Neural progenitor cell (in vitro differentiated cells): ENCODE results near the gene GNA15. TPM values are rescaled to one million over a fixed set of nuclear protein-coding genes. Genes with fewer than 3 reads are reported as not detected.

Experiments
- DNase-seq: peaks from one replicate; pipeline ENCODE4 v3.0.0-alpha.2; 2016; ENCODE audit warnings: low spot score
- H2AFZ ChIP-seq: fragments of 200-600 bp; sonication (generic); replicated peaks from 2 replicates; pipeline ENCODE4 v1.6.1; 2016; ENCODE audit warnings: antibody characterized with exemption
- H3F3A ChIP-seq: fragments of 200-600 bp; sonication (generic); 2 replicates; pipeline ENCODE4 v1.6.1; 2016; ENCODE audit warnings: antibody characterized with exemption, low read depth
- H3K27ac ChIP-seq: fragments of 200-600 bp; sonication (generic); 2 replicates; pipeline ENCODE4 v1.5.1; 2016; ENCODE audit warnings: mild to moderate bottlenecking
- H3K27me3 ChIP-seq: fragments of 200-600 bp; sonication (generic); 2 replicates; pipeline ENCODE4 v1.6.1; 2016; ENCODE audit warnings: mild to moderate bottlenecking, moderate library complexity
- H3K36me3 ChIP-seq: fragments of 200-600 bp; sonication (generic); 2 replicates; pipeline ENCODE4 v1.5.1; 2016
- H3K4me1 ChIP-seq: fragments of 200-600 bp; sonication (generic); 2 replicates; pipeline ENCODE4 v1.6.1; 2016; ENCODE audit warnings: mixed run types
- H3K4me2 ChIP-seq: fragments of 200-600 bp; sonication (generic); 2 replicates; pipeline ENCODE4 v1.6.1; 2016
- H3K4me3 ChIP-seq: fragments of 200-600 bp; sonication (generic); 2 replicates; pipeline ENCODE4 v1.5.1; 2016
- H3K79me2 ChIP-seq: fragments of 200-600 bp; sonication (generic); 2 replicates; pipeline ENCODE4 v1.6.1; 2016; ENCODE audit warnings: low read depth
- H3K9ac ChIP-seq: fragments of 200-600 bp; sonication (generic); 2 replicates; pipeline ENCODE4 v1.6.1; 2016
- H3K9me3 ChIP-seq: fragments of 200-600 bp; sonication (generic); 2 replicates; pipeline ENCODE4 v1.5.1; 2016; ENCODE audit warnings: low read depth
- H4K20me1 ChIP-seq: fragments of 200-600 bp; sonication (generic); 2 replicates; pipeline ENCODE4 v1.6.1; 2016; ENCODE audit warnings: low read depth
- H3K27ac Mint-ChIP-seq: 3 replicates; pipeline ENCODE4 v1.8.0; 2021; ENCODE audit warnings: mixed read lengths
- H3K27me3 Mint-ChIP-seq: 2 replicates; pipeline ENCODE4 v1.8.0; 2022; ENCODE audit warnings: low read depth, mild to moderate bottlenecking, inconsistent platforms, moderate library complexity, mixed read lengths; ENCODE audit not compliant: insufficient read depth
- H3K36me3 Mint-ChIP-seq: 3 replicates; pipeline ENCODE4 v1.8.0; 2021; ENCODE audit warnings: mixed read lengths
- H3K4me1 Mint-ChIP-seq: 3 replicates; pipeline ENCODE4 v1.8.0; 2021; ENCODE audit warnings: mixed read lengths
- H3K4me3 Mint-ChIP-seq: 3 replicates; pipeline ENCODE4 v1.8.0; 2021; ENCODE audit warnings: mild to moderate bottlenecking, moderate library complexity, mixed read lengths
- H3K9me3 Mint-ChIP-seq: 3 replicates; pipeline ENCODE4 v1.8.0; 2020; ENCODE audit warnings: mixed read lengths
- EZH2 ChIP-seq: fragments of 200-600 bp; sonication (generic); IDR thresholded peaks from 2 replicates; pipeline ENCODE4 v1.6.1; 2017; ENCODE audit warnings: antibody characterized with exemption, mild to moderate bottlenecking, moderate library complexity
- EZH2phosphoT487 ChIP-seq: fragments of 200-600 bp; sonication (generic); IDR thresholded peaks from 2 replicates; pipeline ENCODE4 v1.6.1; 2017; ENCODE audit warnings: antibody characterized with exemption
- total RNA-seq: library from RNA; depleted of rRNA; stranded (reverse); fragments of >200 nt; gene quantifications from 2 replicates; pipeline ENCODE4 v1.2.3, GENCODE V29; 2015; ENCODE audit warnings: low replicate concordance
- TF ChIP-seq, protein P1 (sequence below): fragments of 200-600 bp; sonication (generic); IDR thresholded peaks from 2 replicates; pipeline ENCODE4 v1.5.1; 2017; ENCODE audit warnings: antibody characterized with exemption, mild to moderate bottlenecking

GNA15 gene
- total RNA-seq, 1 donor from 2014 or later, result not detected

DNA sequence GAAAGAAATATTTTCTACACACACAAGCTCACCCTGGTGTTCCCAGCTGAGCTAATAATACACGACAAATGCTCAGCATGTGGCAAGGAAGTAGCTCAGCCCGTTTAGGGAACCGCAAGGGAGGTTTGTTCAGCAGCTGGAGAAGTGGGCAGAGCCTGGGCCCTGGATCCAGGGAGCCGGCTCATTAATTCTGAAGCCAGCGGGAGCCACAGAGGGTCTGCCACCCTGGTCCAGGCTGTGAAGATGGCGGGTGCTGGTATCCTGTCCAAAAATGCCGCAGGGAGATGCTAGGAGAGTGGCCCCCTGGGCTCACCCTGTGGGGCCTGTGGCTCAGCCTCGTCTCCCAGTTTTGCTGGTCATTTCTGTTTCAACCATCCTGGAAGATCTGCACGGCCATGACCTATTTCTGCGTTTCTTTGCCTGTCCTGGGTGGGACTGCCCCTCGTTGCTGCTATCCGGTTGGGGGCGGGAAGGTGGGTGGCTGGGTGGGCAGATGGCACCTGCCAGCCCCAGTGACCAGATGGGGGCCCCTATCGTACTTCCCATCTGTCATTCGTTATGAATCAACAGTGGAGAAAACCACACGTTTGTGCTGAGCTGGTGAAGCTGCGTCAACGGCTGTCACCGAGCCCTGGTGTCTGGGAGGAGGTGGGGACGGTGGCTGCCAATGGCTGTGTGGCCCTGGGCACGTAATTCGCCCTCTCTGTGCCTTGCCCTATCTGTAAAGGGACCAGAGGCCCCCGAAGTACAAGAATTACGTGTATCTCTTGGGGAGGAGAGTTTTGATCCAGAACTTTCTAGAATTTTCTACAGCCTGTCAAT is 2.7 kb upstream of the GNA15 start:
- H3K4me1 ChIP-seq, result no peaks in the 10 kb centered on the region
- H3K4me2 ChIP-seq, result no peak overlapping the region
- no peaks in the 10 kb centered on the region for H4K20me1 ChIP-seq
- no peaks in the 10 kb centered on the region for H3K36me3 Mint-ChIP-seq
- TF ChIP-seq EZH2phosphoT487 (no peak), EZH2 (no peak)
- TF ChIP-seq, protein P1, sequence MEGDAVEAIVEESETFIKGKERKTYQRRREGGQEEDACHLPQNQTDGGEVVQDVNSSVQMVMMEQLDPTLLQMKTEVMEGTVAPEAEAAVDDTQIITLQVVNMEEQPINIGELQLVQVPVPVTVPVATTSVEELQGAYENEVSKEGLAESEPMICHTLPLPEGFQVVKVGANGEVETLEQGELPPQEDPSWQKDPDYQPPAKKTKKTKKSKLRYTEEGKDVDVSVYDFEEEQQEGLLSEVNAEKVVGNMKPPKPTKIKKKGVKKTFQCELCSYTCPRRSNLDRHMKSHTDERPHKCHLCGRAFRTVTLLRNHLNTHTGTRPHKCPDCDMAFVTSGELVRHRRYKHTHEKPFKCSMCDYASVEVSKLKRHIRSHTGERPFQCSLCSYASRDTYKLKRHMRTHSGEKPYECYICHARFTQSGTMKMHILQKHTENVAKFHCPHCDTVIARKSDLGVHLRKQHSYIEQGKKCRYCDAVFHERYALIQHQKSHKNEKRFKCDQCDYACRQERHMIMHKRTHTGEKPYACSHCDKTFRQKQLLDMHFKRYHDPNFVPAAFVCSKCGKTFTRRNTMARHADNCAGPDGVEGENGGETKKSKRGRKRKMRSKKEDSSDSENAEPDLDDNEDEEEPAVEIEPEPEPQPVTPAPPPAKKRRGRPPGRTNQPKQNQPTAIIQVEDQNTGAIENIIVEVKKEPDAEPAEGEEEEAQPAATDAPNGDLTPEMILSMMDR, result no peak
- no peaks in the 10 kb centered on the region for H3F3A ChIP-seq
- no peaks in the 10 kb centered on the region for H3K9me3 ChIP-seq
- peaks cover 2% of the 10 kb centered on the region for H3K4me1 Mint-ChIP-seq
- no peak overlapping the region for H3K4me3 Mint-ChIP-seq
- no peak overlapping the region for H2AFZ ChIP-seq
- H3K27me3 ChIP-seq, result no peaks in the 10 kb centered on the region
- H3K27ac Mint-ChIP-seq, result no peak overlapping the region
- DNase-seq, result no peak
- no peak overlapping the region for H3K27ac ChIP-seq
- no peak overlapping the region for H3K4me3 ChIP-seq
- H3K9me3 Mint-ChIP-seq, result no peaks in the 10 kb centered on the region
- H3K79me2 ChIP-seq, result no peaks in the 10 kb centered on the region
- peaks cover 13% of the 10 kb centered on the region for H3K27me3 Mint-ChIP-seq
- H3K9ac ChIP-seq, result no peak overlapping the region
- H3K36me3 ChIP-seq, result no peaks in the 10 kb centered on the region

GRCh38 chr19:3133793-3134116 is 2.1 kb upstream of the GNA15 start:
- H3K27me3 Mint-ChIP-seq, result peaks cover 13% of the 10 kb centered on the region
- Histone ChIP-seq H3K27me3 (no peaks in the 10 kb centered on the region), H3K79me2 (no peaks in the 10 kb centered on the region), H2AFZ (no peak overlapping the region), H4K20me1 (no peaks in the 10 kb centered on the region), H3K36me3 (no peaks in the 10 kb centered on the region), H3K9ac (no peak overlapping the region), H3K27ac (no peak overlapping the region), H3K4me1 (no peaks in the 10 kb centered on the region), H3F3A (no peaks in the 10 kb centered on the region), H3K4me2 (no peak overlapping the region), H3K9me3 (no peaks in the 10 kb centered on the region), H3K4me3 (no peak overlapping the region)
- no peak overlapping the region for H3K27ac Mint-ChIP-seq
- H3K4me3 Mint-ChIP-seq, result no peak overlapping the region
- DNase-seq, result no peak
- no peak for TF ChIP-seq EZH2
- TF ChIP-seq, protein P1, result no peak
- no peak for TF ChIP-seq EZH2phosphoT487
- no peaks in the 10 kb centered on the region for H3K36me3 Mint-ChIP-seq
- peaks cover 2% of the 10 kb centered on the region for H3K4me1 Mint-ChIP-seq
- no peaks in the 10 kb centered on the region for H3K9me3 Mint-ChIP-seq

GRCh38 chr19:3136684-3137055 is 837 bp downstream of the GNA15 start:
- TF ChIP-seq EZH2, result no peak
- TF ChIP-seq, protein P1, result no peak
- TF ChIP-seq EZH2phosphoT487, result no peak
- Histone ChIP-seq H4K20me1 (no peaks in the 10 kb centered on the region), H2AFZ (no peak overlapping the region), H3K9ac (no peak overlapping the region), H3F3A (no peaks in the 10 kb centered on the region), H3K27me3 (no peaks in the 10 kb centered on the region), H3K27ac (no peak overlapping the region), H3K9me3 (no peaks in the 10 kb centered on the region), H3K79me2 (no peaks in the 10 kb centered on the region), H3K4me3 (no peak overlapping the region), H3K36me3 (no peaks in the 10 kb centered on the region), H3K4me2 (no peak overlapping the region), H3K4me1 (no peaks in the 10 kb centered on the region)
- DNase-seq, result no peak
- H3K27ac Mint-ChIP-seq, result no peak overlapping the region
- H3K4me1 Mint-ChIP-seq, result peaks cover 2% of the 10 kb centered on the region
- no peak overlapping the region for H3K4me3 Mint-ChIP-seq
- H3K27me3 Mint-ChIP-seq, result peaks cover 13% of the 10 kb centered on the region
- no peaks in the 10 kb centered on the region for H3K9me3 Mint-ChIP-seq
- H3K36me3 Mint-ChIP-seq, result no peaks in the 10 kb centered on the region
